Measurements from ENCODE around the gene SCARB1.
"Not testable (repeated sequence)": the region's sequence is repeated elsewhere in the genome, so short reads cannot be mapped to it uniquely, and the experiment has no call there.

GRCh38 chr12:124911521-124911920 lies 47.9 kb upstream of the SCARB1 start:
- not testable (repeated sequence) for TF ChIP-seq CTCF (IDR thresholded peaks at IDR 0.05); ZFX (IDR thresholded peaks at IDR 0.05; ENCODE audit: borderline replicate concordance)

Data from 22Rv1 (cell line).